T-helper 2 cell (primary cell): ENCODE data around the gene ELMO1.

ENCODE experiments used
- DNase-seq, 5 experiments: peaks; one replicate each; pipeline versions ENCODE4 v3.0.0 to v3.0.0-alpha.2; 2012 to 2022

Gene ELMO1

GRCh38 chr7:37297546-37297945 is 151.1 kb downstream of the ELMO1 start:
- DNase-seq = no peak

GRCh38 chr7:37295401-37295800 is 153.3 kb downstream of the ELMO1 start:
- DNase-seq = no peak

- no peak for DNase-seq
Measured at GRCh38 chr7:37290731-37291130, 157.9 kb downstream of the ELMO1 start.

GRCh38 chr7:37289781-37290180 is 158.9 kb downstream of the ELMO1 start:
- DNase-seq = no peak

GRCh38 chr7:37289367-37289766 is 159.3 kb downstream of the ELMO1 start:
- no peak for DNase-seq

GRCh38 chr7:37287131-37287855 is 161.4 kb downstream of the ELMO1 start:
- DNase-seq = no peak

- DNase-seq = no peak
Measured at GRCh38 chr7:37286454-37286832, 162.2 kb downstream of the ELMO1 start.

- DNase-seq = peak in 1 of 5 experiments; percentile 45
Measured at GRCh38 chr7:37285706-37286453, 162.8 kb downstream of the ELMO1 start.

GRCh38 chr7:37284805-37285231 is 163.8 kb downstream of the ELMO1 start:
- peak in 3 of 5 experiments; percentile 1 to 19 (median 11) for DNase-seq

GRCh38 chr7:37284285-37284684 is 164.4 kb downstream of the ELMO1 start:
- no peak for DNase-seq

- no peak for DNase-seq
Measured at GRCh38 chr7:37283716-37284115, 164.9 kb downstream of the ELMO1 start.

GRCh38 chr7:37282927-37283326 is 165.7 kb downstream of the ELMO1 start:
- DNase-seq = no peak

GRCh38 chr7:37282093-37282444 is 166.6 kb downstream of the ELMO1 start:
- DNase-seq = no peak

GRCh38 chr7:37281368-37282092 is 167.1 kb downstream of the ELMO1 start:
- DNase-seq = no peak

GRCh38 chr7:37277513-37277912 is 171.2 kb downstream of the ELMO1 start:
- DNase-seq = no peak

GRCh38 chr7:37275078-37275710 is 173.5 kb downstream of the ELMO1 start:
- DNase-seq = no peak

- DNase-seq = no peak
Measured at GRCh38 chr7:37273891-37274290, 174.8 kb downstream of the ELMO1 start.

- DNase-seq = peak in 1 of 5 experiments; percentile 34
Measured at GRCh38 chr7:37269711-37270508, 178.8 kb downstream of the ELMO1 start.

GRCh38 chr7:37267251-37267650 is 181.4 kb downstream of the ELMO1 start:
- no peak for DNase-seq

- DNase-seq = no peak
Measured at GRCh38 chr7:37265876-37266275, 182.8 kb downstream of the ELMO1 start.

- DNase-seq = no peak
Measured at GRCh38 chr7:37265006-37265405, 183.7 kb downstream of the ELMO1 start.

GRCh38 chr7:37262181-37262580 is 186.5 kb downstream of the ELMO1 start:
- DNase-seq = no peak
